ENCODE results near the gene ZNF536.
"Not testable (repeated sequence)": the region's sequence is repeated elsewhere in the genome, so short reads cannot be mapped to it uniquely, and the experiment has no call there.

Gene ZNF536

DNA sequence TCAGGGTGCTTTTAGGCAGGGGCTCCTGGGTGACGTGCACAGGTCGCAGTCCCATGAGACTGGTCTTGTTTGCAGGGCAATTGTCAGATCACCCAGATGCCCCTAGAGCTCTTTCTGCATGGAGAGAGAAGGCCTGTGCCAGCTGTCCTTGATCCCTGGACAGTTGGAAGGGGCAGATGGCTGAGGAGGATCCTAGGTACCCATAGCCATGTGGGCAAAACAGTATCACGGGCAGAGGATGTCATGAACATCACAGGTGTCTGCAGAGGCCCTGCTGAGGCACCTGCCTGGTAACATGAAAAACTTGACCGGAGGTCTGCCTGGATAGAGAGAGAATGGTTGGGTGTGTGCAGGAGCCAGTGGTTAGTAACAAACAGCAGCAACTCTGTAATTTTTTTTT lies 99.3 kb downstream of the ZNF536 start:
- Histone ChIP-seq H3K9ac (ENCODE audit: low read depth, low read length) (no peak overlapping the region), H3K27me3 (ENCODE audit: control insufficient read depth, insufficient read depth, low read length) (no peaks in the 10 kb centered on the region), H3K4me3 (ENCODE audit: low read depth, low read length) (no peak overlapping the region), H3K4me1 (ENCODE audit: control insufficient read depth, insufficient read depth, low read length) (no peaks in the 10 kb centered on the region), H3K27ac (ENCODE audit: low read depth, low read length) (no peak overlapping the region), H3K36me3 (ENCODE audit: control insufficient read depth, insufficient read depth, low read length) (no peaks in the 10 kb centered on the region), H3K9me3 (ENCODE audit: control insufficient read depth, insufficient read depth, low read length) (no peaks in the 10 kb centered on the region)

DNA sequence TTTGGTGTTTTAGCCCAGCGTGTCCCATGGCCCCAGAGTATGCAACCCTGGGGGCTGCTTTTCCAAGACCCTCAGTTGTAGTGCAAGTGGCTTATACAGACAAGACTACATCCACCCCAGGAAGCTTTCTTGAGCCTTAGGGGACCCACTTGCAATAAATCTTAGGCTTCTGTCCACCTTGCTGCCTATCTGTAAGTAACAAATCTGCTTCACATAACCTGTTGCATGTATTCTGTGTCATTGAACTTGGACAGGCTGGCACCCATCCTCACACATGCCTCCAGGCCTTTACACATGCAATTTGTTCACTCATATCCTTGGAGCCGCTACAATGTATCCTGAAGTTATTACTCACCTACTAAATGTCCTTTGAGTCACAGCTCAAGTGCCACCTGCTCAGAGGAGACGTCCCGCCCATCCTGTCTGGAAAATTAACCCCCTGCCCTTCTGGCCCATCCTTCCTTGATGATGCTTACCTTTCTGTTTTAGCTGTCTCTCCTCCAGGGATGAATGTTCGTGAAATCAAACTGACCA lies 101.2 kb downstream of the ZNF536 start:
- H3K4me3 ChIP-seq (ENCODE audit: low read depth, low read length), result no peak overlapping the region
- no peaks in the 10 kb centered on the region; the same call in 1 of the 2 replicates for H3K27me3 ChIP-seq (ENCODE audit: control insufficient read depth, insufficient read depth, low read length)
- H3K27ac ChIP-seq (ENCODE audit: low read depth, low read length), result no peak overlapping the region
- no peaks in the 10 kb centered on the region for H3K4me1 ChIP-seq (ENCODE audit: control insufficient read depth, insufficient read depth, low read length)
- no peaks in the 10 kb centered on the region for H3K36me3 ChIP-seq (ENCODE audit: control insufficient read depth, insufficient read depth, low read length)
- H3K9ac ChIP-seq (ENCODE audit: low read depth, low read length), result no peak overlapping the region
- H3K9me3 ChIP-seq (ENCODE audit: control insufficient read depth, insufficient read depth, low read length), result no peaks in the 10 kb centered on the region

DNA sequence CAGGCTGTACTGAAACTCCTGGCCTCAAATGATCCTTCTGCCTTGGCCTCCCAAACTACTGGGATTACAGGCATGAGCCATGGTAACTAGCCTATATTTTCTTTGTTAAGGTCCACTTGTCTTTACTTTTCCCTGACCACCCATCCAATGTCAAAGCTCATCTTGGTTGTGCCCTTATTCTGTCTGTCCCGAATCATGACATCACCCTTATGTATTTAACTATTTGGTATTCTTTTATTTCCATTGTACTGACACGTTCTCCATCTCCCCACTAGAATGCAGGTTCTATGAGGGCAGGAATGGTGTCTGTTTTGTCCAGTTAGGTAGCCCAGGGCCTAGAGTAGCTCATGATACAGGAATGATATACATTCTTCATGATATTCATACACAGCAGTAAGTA lies 104.8 kb downstream of the ZNF536 start:
- H3K27me3 ChIP-seq (ENCODE audit: control insufficient read depth, insufficient read depth, low read length), result no peaks in the 10 kb centered on the region; the same call in 1 of the 2 replicates
- no peak overlapping the region for H3K9ac ChIP-seq (ENCODE audit: low read depth, low read length)
- H3K9me3 ChIP-seq (ENCODE audit: control insufficient read depth, insufficient read depth, low read length), result no peaks in the 10 kb centered on the region
- no peak overlapping the region for H3K27ac ChIP-seq (ENCODE audit: low read depth, low read length)
- H3K36me3 ChIP-seq (ENCODE audit: control insufficient read depth, insufficient read depth, low read length), result no peaks in the 10 kb centered on the region
- no peaks in the 10 kb centered on the region for H3K4me1 ChIP-seq (ENCODE audit: control insufficient read depth, insufficient read depth, low read length)
- H3K4me3 ChIP-seq (ENCODE audit: low read depth, low read length), result no peak overlapping the region

DNA sequence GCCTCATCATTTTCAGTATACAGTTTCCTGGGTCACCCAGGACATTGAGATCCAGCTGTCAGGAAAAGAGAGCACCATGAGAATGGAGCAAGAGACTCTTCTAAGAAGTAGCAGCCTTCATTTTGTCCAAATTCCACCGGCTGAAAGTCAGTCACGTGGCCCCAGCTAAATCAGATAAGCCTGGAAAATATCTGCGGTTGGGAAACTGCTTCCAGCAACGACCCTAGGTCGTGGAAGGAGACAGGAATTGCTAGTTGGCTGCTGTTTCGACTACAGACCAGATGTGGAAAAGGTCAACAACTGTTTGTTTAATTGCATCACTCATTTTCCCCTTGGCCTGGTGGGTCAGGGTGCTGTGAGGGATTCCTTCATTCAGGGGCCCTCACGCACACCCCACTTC lies 107.0 kb downstream of the ZNF536 start:
- H3K27ac ChIP-seq (ENCODE audit: low read depth, low read length), result no peak overlapping the region
- no peak overlapping the region for H3K9ac ChIP-seq (ENCODE audit: low read depth, low read length)
- no peaks in the 10 kb centered on the region for H3K4me1 ChIP-seq (ENCODE audit: control insufficient read depth, insufficient read depth, low read length)
- H3K36me3 ChIP-seq (ENCODE audit: control insufficient read depth, insufficient read depth, low read length), result no peaks in the 10 kb centered on the region
- no peaks in the 10 kb centered on the region for H3K9me3 ChIP-seq (ENCODE audit: control insufficient read depth, insufficient read depth, low read length)
- no peaks in the 10 kb centered on the region; the same call in 1 of the 2 replicates for H3K27me3 ChIP-seq (ENCODE audit: control insufficient read depth, insufficient read depth, low read length)
- H3K4me3 ChIP-seq (ENCODE audit: low read depth, low read length), result no peak overlapping the region

DNA sequence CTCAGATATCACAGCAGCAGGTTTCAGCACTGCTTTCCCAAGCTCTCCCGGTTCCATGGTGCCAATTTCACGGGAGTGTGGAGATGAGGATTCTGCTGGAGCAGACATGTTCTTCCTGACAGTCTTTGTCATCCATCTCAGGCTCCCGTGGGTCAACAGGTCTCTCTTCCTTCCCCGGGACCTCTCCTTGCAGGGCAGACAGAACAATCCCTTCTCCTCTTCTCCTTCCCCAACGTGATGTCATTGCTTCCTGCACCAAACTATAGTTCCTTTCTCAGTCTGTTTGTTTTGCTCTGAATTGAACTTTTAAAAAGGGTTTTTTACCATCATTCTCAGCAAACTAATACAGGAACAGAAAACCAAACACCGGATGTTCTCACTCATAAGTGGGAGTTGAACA lies 107.9 kb downstream of the ZNF536 start:
- H3K27ac ChIP-seq (ENCODE audit: low read depth, low read length), result no peak overlapping the region
- no peaks in the 10 kb centered on the region for H3K9me3 ChIP-seq (ENCODE audit: control insufficient read depth, insufficient read depth, low read length)
- no peak overlapping the region for H3K4me3 ChIP-seq (ENCODE audit: low read depth, low read length)
- no peak overlapping the region for H3K9ac ChIP-seq (ENCODE audit: low read depth, low read length)
- no peaks in the 10 kb centered on the region for H3K4me1 ChIP-seq (ENCODE audit: control insufficient read depth, insufficient read depth, low read length)
- no peaks in the 10 kb centered on the region for H3K36me3 ChIP-seq (ENCODE audit: control insufficient read depth, insufficient read depth, low read length)
- H3K27me3 ChIP-seq (ENCODE audit: control insufficient read depth, insufficient read depth, low read length), result no peaks in the 10 kb centered on the region; the same call in 1 of the 2 replicates

DNA sequence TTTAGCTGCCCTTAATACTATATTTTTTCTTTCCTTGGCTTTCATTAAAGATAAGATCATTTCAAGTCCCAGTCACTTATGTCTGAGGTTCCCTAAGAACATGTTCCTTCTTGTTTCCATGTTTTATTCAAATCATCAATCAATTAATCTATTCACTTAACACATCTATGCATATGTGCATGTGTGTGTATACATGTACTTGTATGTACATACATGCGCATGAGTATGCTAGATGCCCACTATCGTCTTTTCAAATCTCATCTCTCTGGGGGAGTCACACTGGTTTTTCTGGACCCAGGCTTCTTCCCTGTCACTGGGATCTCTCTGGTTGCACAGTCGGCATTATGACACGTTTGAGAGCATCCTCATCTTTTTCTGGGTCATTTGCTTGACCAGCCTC lies 108.9 kb downstream of the ZNF536 start:
- Histone ChIP-seq H3K36me3 (ENCODE audit: control insufficient read depth, insufficient read depth, low read length) (no peaks in the 10 kb centered on the region), H3K4me1 (ENCODE audit: control insufficient read depth, insufficient read depth, low read length) (no peaks in the 10 kb centered on the region), H3K9ac (ENCODE audit: low read depth, low read length) (no peak overlapping the region), H3K27ac (ENCODE audit: low read depth, low read length) (no peak overlapping the region), H3K4me3 (ENCODE audit: low read depth, low read length) (no peak overlapping the region), H3K27me3 (ENCODE audit: control insufficient read depth, insufficient read depth, low read length) (no peaks in the 10 kb centered on the region; the same call in 1 of the 2 replicates), H3K9me3 (ENCODE audit: control insufficient read depth, insufficient read depth, low read length) (no peaks in the 10 kb centered on the region)

DNA sequence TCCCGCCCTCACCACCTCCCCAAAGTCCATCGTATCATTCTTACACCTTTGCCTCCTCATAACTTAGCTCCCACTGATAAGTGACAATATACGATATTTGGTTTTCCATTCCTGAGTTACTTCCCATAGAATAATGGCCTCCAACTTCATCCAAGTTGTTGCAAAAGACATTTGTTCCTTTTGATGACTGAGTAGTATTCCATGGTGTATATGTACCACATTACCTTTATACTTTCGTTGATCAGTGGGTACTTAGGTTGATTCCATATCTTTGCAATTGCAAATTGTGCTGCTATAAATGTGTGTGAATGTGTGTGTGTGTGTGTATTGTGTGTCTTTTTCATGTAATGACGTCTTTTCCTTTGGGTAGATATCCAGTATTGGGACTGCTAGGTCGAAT lies 109.6 kb downstream of the ZNF536 start:
- Histone ChIP-seq H3K27me3 (ENCODE audit: control insufficient read depth, insufficient read depth, low read length) (no peaks in the 10 kb centered on the region; the same call in 1 of the 2 replicates), H3K4me1 (ENCODE audit: control insufficient read depth, insufficient read depth, low read length) (no peaks in the 10 kb centered on the region), H3K36me3 (ENCODE audit: control insufficient read depth, insufficient read depth, low read length) (no peaks in the 10 kb centered on the region), H3K4me3 (ENCODE audit: low read depth, low read length) (no peak overlapping the region), H3K27ac (ENCODE audit: low read depth, low read length) (no peak overlapping the region), H3K9me3 (ENCODE audit: control insufficient read depth, insufficient read depth, low read length) (no peaks in the 10 kb centered on the region), H3K9ac (ENCODE audit: low read depth, low read length) (no peak overlapping the region)

DNA sequence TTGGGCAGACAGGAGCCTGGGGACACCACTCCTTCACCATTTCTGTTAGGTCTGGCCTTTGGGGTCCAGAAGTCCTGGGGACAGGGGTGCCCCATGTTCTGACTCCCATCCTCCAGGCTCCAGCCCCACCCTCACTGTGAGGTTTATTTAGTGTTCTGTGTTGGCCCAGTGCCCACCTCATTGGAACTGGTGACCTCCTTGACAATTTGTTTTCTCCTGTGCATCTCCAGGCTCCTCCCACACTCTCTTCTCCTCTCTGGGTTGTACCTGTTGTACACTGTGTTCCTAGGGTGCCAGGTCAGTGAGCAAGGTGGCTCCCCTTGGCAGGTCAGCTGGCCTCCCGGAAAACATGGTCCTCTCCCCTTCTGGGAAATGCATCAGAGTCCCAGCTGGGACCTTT lies 110.8 kb downstream of the ZNF536 start:
- Histone ChIP-seq H3K4me1 (ENCODE audit: control insufficient read depth, insufficient read depth, low read length) (no peaks in the 10 kb centered on the region), H3K9me3 (ENCODE audit: control insufficient read depth, insufficient read depth, low read length) (no peaks in the 10 kb centered on the region), H3K27ac (ENCODE audit: low read depth, low read length) (no peak overlapping the region), H3K27me3 (ENCODE audit: control insufficient read depth, insufficient read depth, low read length) (no peaks in the 10 kb centered on the region), H3K4me3 (ENCODE audit: low read depth, low read length) (no peak overlapping the region), H3K36me3 (ENCODE audit: control insufficient read depth, insufficient read depth, low read length) (no peaks in the 10 kb centered on the region), H3K9ac (ENCODE audit: low read depth, low read length) (no peak overlapping the region)

DNA sequence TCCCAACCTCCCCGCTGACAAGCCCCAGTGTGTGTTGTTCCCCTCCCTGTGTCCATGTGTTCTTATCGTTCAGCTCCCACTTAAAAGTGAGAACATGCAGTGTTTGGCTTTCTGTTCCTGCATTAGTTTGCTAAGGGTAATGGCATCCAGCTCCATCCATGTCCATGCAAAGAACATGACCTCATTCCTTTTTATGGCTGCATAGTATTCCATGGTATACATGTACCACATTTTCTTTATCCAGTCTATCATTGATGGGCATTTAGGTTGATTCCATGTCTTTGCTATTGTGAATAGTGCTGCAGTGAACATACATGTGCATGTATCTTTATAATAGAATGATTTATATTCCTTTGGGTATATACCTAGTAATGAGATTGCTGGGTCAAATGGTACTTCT lies 114.1 kb downstream of the ZNF536 start:
- not testable (repeated sequence) for H3K36me3 ChIP-seq (ENCODE audit: control insufficient read depth, insufficient read depth, low read length); H3K4me3 ChIP-seq (ENCODE audit: low read depth, low read length); H3K4me1 ChIP-seq (ENCODE audit: control insufficient read depth, insufficient read depth, low read length); H3K27ac ChIP-seq (ENCODE audit: low read depth, low read length); H3K9ac ChIP-seq (ENCODE audit: low read depth, low read length); H3K9me3 ChIP-seq (ENCODE audit: control insufficient read depth, insufficient read depth, low read length); H3K27me3 ChIP-seq (ENCODE audit: control insufficient read depth, insufficient read depth, low read length)

DNA sequence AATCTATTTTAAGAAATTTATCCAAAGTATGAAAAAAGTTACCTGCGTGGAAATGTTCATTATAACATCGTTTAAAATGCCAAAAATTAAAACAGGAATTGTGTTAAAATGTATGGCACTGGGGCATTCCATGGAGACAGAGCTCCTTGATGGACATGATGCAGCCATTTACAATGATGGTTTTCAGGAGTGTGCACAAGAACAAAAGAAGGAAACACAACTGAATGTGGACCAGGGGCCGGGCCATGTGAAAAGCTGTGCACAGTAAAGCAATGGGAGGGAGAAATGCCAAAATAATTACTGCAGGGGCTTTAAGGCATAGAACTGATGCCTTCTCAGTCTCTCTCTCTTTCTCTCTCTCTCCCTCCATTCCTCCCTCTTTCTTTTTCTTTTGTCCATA lies 115.0 kb downstream of the ZNF536 start:
- Histone ChIP-seq H3K4me3 (ENCODE audit: low read depth, low read length) (no peak overlapping the region), H3K27ac (ENCODE audit: low read depth, low read length) (no peak overlapping the region), H3K4me1 (ENCODE audit: control insufficient read depth, insufficient read depth, low read length) (peaks cover 11% of the 10 kb centered on the region; the same call in 1 of the 2 replicates), H3K9me3 (ENCODE audit: control insufficient read depth, insufficient read depth, low read length) (no peaks in the 10 kb centered on the region), H3K9ac (ENCODE audit: low read depth, low read length) (no peak overlapping the region), H3K36me3 (ENCODE audit: control insufficient read depth, insufficient read depth, low read length) (no peaks in the 10 kb centered on the region), H3K27me3 (ENCODE audit: control insufficient read depth, insufficient read depth, low read length) (no peaks in the 10 kb centered on the region)

DNA sequence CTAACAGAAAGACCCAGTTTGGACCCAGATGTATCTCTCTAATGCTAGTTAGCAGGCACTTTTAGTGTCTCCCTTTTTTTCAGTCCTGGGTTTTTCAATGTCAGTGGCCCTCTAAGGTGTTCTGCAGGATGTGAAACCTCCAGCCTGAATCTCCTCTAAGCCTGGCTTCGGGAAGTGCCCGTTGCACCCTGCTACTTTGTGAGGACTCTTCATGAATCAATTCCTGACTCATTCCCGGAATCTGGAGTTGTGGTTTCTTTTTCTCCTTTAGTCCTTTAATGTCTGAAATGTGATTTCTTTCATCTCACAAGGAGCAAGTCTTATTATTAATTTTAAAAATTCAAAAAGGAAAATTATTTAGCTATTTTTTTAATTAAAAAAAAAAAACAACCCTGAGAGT lies 116.0 kb downstream of the ZNF536 start:
- no peaks in the 10 kb centered on the region for H3K9me3 ChIP-seq (ENCODE audit: control insufficient read depth, insufficient read depth, low read length)
- no peak overlapping the region for H3K4me3 ChIP-seq (ENCODE audit: low read depth, low read length)
- no peaks in the 10 kb centered on the region for H3K36me3 ChIP-seq (ENCODE audit: control insufficient read depth, insufficient read depth, low read length)
- peaks cover 21% of the 10 kb centered on the region for H3K4me1 ChIP-seq (ENCODE audit: control insufficient read depth, insufficient read depth, low read length)
- H3K9ac ChIP-seq (ENCODE audit: low read depth, low read length), result no peak overlapping the region
- no peak overlapping the region for H3K27ac ChIP-seq (ENCODE audit: low read depth, low read length)
- H3K27me3 ChIP-seq (ENCODE audit: control insufficient read depth, insufficient read depth, low read length), result no peaks in the 10 kb centered on the region

DNA sequence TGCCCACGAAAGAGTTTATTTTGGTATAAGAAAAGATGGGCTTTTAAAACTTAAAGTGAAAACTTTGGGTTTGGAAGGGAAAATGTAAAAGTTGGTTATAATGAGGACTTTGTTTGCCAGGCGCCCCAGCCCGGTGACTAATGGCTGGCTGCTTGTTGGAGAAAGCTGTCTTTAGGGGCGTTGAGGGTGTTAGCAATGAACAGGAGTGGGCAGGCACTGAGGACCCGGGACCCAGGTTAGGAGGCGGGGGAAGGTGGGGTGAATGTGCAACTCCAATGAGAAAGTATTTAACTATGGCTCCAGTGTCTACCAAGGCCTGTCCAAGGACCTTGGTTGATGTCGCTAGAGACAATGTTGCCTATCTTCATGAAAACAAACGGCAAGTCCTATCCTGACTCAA lies 118.6 kb downstream of the ZNF536 start:
- H3K27ac ChIP-seq (ENCODE audit: low read depth, low read length), result no peak overlapping the region
- no peaks in the 10 kb centered on the region for H3K9me3 ChIP-seq (ENCODE audit: control insufficient read depth, insufficient read depth, low read length)
- H3K9ac ChIP-seq (ENCODE audit: low read depth, low read length), result no peak overlapping the region
- H3K4me3 ChIP-seq (ENCODE audit: low read depth, low read length), result no peak overlapping the region
- no peaks in the 10 kb centered on the region for H3K27me3 ChIP-seq (ENCODE audit: control insufficient read depth, insufficient read depth, low read length)
- H3K4me1 ChIP-seq (ENCODE audit: control insufficient read depth, insufficient read depth, low read length), result peaks cover 27% of the 10 kb centered on the region
- H3K36me3 ChIP-seq (ENCODE audit: control insufficient read depth, insufficient read depth, low read length), result no peaks in the 10 kb centered on the region

All from HUES48 (cell line).